ENCODE data around the gene CSNK1G2.

- TF ChIP-seq CTCF (IDR thresholded peaks at IDR 0.05) = no peak
- TF ChIP-seq EZH2 (IDR thresholded peaks at IDR 0.05; ENCODE audit: borderline replicate concordance, insufficient read depth, low read depth, low read length, poor library complexity, severe bottlenecking) = no peak
Measured at GRCh38 chr19:1935484-1936208, 5.3 kb upstream of the CSNK1G2 start.
